HG02938 (cell line): Measurements from ENCODE around the gene ANGPTL4.
"Not testable (repeated sequence)": the region's sequence is repeated elsewhere in the genome, so short reads cannot be mapped to it uniquely, and the experiment has no call there.

Experiments
- ATAC-seq: cut with Tn5 transposase; IDR thresholded peaks from one replicate; pipeline ENCODE4 v1.9.1; 2021; ENCODE audit warnings: mild to moderate bottlenecking, moderate library complexity; ENCODE audit not compliant: unreplicated experiment

The ANGPTL4 gene

DNA sequence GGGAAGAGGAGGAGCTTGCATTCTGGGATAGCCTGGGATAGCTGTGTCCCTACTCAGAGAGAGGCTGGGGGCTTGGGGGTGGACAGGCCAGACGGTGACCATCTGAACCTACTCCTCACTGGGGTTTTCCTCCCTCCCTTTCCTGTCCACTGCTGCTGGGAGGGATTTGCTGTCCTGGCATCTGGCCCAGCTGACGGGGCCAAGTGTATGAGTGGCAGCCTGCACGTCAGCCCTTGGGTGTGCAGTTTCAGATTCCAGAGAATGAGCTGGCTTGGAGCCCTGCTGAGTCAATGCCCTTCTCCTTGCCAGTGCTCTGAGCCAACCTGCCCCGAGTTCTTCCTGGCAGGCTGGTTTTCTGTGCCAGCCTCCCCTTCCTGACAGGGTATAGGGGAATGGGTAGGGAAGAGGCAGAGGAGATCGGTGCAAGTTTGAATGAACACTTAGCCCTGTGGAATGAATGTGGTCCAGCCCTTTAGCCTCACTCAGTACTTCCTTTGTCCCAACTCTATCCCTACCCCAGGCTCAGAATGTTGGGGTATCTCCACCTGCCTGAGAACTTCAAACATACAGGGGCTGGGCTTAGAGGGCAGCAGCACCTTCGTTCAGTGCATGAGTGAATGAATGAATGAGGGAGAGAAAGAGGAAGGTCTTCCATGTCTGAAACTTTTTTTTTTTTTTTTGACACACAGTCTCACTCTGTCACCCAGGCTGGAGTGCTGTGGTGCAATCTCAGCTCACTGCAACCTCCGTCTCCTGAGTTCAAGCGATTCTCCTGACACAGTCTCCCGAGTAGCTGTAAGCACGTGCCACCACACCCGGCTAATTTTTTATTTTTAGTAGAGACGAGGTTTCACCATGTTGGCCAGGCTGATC lies 1.8 kb upstream of the ANGPTL4 start:
- no peak for ATAC-seq

DNA sequence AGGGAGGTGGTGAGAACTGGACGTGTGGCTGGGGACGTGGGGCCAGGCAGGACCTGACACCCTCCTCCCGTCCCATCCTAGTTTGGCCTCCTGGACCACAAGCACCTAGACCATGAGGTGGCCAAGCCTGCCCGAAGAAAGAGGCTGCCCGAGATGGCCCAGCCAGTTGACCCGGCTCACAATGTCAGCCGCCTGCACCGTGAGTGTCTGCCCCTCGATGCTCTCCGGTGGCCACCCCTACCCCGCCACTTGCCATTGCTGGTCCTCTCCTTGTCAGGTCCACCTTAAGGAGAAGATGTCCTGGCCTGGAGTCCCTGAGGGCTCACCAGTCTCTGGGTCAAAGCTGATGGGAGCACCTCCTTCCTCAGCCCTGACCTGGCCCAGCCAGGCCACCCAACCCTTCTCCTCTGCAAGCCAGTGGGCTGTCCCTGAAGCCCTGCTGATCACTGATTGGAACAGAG lies 2.2 kb downstream of the ANGPTL4 start:
- no peak for ATAC-seq

DNA sequence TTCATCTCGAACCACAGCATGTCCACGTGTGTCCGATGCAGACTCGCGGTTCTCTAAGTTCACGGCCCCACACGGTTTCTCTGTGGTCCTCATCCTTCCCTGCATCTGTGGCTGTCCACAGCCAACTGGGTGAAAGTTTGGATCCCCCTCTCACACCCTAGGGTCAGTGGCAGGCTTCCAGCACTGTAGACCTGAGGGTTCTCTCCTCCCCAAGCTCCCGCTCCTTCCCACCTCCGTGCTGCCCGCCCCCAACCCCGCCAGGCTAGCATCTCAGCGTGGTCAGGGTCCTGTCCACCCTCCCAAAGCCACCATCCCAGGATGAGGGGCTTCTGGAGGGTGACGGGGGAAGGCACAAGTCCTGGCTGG lies 3.0 kb downstream of the ANGPTL4 start:
- ATAC-seq = no peak

DNA sequence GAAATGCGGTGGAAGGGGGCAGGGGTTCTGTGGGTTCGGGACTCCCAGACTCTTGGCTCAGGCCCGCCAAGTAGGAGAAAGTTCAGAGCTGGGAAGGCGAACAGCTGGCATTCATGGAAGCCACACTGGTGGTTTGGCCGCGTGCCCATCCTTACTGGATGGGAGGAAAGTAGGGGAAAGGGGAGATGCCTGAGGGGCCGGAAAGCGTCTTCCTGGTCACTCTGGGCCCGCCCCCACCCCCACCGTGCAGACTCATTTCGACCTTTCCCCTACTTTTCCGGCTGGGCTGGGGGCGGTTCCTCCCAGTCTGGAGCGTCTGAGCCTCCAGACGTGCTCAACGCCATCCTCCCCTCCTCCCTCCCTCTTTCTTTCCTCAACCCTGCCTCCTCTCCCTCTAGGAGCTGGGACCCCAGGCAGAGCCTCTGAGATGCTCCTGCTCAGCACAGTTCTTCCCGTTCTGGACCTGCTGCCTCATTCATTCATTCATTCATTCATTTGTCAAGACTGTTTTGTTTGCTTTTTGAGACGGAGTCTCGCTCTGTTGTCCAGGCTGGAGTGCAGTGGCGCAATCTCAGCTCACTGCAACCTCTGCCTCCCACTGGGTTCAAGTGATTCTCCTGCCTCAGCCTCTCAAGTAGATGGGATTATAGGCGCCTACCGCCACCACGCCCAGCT lies 3.5 kb downstream of the ANGPTL4 start:
- no peak for ATAC-seq

DNA sequence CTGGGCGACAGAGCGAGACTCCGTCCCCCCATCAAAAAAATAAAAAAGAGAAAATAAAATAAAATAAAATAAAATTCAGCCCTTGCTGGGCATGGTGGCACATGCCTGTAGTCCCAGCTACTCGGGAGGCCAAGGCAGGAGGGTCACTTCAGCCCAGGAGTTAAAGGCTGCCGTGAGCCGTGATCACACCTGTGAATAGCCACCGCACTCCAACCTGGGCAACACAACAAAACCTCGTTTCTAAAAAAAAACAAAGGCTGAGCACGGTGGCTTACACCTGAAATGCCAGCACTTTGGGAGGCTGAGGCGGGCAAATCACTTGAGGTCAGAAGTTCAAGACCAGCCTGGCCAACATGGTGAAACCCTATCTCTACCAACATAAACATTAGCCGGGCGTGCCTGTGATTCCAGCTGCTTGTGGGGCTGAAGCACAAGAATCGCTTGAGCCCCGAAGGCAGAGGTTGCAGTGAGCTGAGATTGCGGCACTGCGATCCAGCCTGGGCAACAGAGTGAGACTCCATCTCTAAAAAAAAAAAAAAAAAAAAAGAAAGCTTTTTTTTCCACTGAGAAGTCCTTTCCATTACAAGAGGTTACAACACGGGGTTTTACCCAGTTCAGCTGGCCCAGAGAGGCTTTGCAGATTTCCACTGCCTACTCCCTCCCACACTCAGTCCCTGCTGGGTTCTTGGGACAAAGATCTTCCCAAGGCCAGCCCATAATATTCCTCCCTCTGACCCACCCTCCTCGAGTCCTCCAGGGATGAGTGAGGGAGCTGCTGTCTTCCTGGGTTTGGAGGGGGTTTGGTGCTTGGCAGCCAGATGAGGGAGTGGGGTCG lies 6.4 kb downstream of the ANGPTL4 start:
- ATAC-seq = no peak

DNA sequence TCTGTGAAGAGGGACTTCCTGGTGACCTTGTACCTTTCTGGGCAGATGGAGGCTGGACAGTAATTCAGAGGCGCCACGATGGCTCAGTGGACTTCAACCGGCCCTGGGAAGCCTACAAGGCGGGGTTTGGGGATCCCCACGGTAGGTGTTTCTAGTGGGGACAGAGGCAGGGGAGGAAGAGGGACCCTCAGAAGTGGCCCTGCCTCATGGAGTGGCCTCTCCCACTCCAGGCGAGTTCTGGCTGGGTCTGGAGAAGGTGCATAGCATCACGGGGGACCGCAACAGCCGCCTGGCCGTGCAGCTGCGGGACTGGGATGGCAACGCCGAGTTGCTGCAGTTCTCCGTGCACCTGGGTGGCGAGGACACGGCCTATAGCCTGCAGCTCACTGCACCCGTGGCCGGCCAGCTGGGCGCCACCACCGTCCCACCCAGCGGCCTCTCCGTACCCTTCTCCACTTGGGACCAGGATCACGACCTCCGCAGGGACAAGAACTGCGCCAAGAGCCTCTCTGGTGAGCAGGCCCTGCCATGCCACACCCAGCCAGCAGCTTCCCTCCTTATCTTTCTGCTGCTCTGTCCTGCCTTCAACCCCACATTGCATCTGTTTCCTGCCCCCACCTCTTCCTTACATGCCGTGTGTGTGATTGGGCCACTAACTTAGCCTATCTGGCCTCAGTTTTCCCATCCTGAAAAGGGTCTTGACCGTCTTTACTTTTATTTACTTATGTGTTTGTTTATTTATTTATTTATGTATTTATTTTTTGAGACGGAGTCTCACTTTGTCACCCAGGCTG lies 7.3 kb downstream of the ANGPTL4 start:
- ATAC-seq = no peak

DNA sequence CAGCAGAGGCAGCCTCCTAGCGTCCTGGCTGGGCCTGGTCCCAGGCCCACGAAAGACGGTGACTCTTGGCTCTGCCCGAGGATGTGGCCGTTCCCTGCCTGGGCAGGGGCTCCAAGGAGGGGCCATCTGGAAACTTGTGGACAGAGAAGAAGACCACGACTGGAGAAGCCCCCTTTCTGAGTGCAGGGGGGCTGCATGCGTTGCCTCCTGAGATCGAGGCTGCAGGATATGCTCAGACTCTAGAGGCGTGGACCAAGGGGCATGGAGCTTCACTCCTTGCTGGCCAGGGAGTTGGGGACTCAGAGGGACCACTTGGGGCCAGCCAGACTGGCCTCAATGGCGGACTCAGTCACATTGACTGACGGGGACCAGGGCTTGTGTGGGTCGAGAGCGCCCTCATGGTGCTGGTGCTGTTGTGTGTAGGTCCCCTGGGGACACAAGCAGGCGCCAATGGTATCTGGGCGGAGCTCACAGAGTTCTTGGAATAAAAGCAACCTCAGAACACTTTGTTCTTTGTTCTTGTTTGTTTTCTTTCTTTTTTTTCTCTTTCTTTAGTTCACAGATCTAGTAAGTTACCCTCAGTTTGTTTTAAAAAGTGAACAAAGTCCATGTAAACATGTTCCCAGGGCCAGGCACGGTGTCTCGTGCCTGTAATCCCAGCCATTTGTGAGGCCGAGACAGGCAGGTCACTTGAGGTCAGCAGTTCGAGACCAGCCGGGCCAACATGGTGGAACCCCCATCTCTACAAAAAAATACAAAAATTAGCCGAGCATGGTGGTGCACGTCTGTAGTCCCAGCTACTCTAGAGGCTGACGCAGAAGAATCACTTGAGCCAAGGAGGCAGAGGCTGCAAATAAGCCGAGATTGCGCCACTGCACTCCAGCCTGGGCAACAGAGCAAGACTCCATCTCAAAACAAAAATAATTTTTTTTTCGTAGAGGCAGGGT lies 10.2 kb downstream of the ANGPTL4 start:
- ATAC-seq = no peak

DNA sequence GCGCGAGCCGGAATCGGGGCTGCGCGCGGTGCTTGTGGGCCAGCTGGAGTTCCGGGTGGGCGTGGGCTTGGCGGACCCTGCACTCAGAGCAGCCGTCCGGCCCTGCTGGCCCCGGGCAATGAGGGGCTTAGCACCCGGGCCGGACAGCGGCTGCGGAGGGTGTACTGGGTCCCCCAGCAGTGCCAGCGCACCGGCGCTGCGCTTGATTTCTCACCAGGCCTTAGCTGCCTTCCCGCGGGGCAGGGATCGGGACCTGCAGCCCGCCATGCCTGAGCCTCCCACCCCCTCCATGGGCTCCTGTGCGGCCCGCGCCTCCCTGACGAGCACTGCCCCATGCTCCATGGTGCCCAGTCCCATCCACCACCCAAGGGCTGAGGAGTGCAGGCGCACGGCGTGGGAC lies 11.8 kb downstream of the ANGPTL4 start:
- not testable (repeated sequence) for ATAC-seq

DNA sequence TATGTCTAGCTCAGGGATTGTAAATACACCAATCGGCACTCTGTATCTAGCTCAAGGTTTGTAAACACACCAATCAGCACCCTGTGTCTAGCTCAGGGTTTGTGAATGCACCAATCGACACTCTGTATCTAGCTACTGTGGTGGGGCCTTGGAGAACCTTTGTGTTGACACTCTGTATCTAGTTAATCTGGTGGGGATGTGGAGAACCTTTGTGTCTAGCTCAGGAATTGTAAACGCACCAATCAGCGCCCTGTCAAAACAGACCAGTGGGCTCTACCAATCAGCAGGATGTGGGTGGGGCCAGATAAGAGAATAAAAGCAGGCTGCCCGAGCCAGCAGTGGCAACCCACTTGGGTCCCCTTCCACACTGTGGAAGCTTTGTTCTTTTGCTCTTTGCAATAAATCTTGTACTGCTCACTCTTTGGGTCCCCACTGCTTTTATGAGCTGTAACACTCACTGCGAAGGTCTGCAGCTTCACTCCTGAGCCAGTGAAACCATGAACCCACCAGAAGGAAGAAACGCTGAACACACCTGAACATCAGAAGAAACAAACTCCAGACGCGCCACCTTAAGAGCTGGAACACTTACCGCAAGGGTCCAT lies 12.5 kb downstream of the ANGPTL4 start:
- ATAC-seq = not testable (repeated sequence)

DNA sequence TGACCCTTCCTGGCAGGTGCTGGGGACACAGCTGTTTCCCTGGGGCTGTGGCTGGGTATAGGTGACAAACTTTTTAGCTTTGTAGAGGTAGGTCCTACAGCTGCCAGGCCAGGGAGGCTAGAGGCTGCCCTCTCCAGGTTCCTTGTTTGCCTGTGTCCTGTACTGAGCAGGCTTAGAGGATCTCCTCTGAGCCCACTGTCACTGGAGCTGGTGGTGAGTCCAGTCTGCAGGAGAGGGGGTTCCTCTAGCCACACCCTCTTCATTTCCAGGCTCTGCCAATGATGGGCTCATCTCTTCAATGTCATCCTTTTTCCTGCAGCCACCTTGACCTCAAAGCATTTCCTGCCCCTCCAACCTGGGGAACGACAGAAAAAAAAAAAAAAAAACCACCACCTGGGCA lies 13.6 kb downstream of the ANGPTL4 start:
- no peak for ATAC-seq

DNA sequence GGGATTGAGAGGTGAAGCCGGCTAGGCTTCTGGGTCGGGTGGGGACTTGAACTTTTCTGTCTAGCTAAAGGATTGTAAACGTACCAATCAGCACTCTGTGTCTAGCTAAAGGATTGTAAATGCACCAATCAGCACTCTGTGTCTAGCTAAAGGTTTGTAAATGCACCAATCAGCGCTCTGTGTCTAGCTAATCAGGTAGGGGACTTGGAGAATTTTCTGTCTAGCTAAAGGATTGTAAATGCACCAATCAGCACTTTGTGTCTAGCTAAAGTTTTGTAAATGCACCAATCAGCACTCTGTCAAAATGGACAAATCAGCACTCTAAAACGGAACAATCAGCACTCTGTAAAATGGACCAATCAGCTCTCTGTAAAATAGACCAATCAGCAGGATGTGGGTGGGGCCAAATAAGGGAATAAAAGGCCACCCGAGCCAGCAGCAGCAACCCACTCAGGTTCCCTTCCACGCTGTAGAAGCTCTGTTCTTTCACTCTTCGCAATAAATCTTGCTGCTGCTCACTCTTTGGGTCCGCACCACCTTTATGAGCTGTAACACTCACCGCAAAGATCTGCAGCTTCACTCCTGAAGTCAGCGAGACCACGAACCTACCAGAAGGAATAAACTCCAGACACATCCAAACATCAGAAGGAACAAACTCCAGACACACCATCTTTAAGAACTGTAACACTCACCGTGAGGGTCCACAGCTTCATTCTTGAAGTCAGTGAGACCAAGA lies 15.4 kb downstream of the ANGPTL4 start:
- not testable (repeated sequence) for ATAC-seq

DNA sequence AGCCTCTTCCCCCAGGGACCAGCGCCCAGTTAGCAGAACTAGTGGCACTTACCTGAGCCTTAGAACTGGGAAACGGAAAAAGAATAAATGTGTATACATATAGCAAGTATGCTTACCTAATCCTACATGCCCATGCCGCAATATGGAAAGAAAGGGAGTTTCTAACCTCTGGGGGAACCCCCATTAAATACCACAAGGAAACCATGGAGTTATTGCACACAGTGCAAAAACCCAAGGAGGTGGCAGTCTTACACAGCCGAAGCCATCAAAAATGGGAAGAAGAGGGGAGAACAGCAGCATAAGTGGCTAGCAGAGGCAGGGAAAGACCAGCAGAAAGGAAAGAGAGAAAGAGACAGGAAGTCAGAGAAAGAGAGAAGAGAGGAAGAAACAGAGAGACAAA lies 20.6 kb downstream of the ANGPTL4 start:
- not testable (repeated sequence) for ATAC-seq

DNA sequence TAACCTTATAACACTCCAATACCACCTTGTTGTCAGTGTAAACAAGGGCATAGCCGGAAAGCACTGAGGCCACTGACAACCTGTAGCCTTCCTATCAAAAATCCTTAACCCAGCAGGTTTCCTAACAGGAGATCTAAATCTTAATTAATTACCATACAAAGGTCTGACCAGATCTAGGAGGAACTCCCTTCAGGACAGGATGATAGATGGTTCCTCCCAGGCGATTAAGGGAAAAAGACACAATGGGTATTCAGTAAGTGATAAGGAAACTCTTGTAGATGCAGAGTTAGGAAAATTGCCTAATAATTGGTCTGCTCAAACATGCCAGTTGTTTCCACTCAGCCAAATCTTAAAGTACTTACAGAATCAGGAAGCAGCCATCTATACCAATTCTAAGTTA lies 21.1 kb downstream of the ANGPTL4 start:
- not testable (repeated sequence) for ATAC-seq

DNA sequence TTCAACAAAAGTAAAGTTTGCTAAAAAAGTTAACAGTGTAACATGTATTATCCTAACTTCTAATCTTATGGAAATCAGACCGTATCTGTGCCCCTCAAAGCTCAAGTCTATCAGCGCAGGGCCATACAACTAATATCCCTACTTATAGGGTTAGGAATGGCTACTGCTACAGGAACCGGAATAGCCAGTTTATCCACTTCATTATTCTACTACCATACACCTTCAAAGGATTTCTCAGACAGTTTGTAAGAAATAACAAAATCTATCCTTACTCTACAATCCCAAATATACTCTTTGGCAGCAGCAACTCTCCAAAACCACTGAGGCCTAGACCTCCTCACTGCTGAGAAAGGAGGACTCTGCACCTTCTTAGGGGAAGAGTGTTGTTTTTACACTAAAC lies 21.6 kb downstream of the ANGPTL4 start:
- not testable (repeated sequence) for ATAC-seq

DNA sequence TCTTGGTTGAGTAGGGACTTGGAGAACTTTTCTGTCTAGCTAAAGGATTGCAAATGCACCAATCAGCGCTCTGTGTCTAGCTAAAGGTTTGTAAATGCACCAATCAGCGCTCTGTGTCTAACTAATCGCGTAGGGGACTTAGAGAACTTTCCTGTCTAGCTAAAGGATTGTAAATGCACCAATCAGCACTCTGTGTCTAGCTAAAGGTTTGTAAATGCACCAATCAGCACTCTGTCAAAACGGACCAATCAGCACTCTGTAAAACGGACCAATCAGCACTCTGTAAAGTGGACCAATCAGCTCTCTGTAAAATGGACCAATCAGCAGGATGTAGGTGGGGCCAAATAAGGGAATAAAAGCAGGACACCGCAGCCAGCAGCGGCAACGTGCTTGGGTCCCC lies 22.5 kb downstream of the ANGPTL4 start:
- not testable (repeated sequence) for ATAC-seq

DNA sequence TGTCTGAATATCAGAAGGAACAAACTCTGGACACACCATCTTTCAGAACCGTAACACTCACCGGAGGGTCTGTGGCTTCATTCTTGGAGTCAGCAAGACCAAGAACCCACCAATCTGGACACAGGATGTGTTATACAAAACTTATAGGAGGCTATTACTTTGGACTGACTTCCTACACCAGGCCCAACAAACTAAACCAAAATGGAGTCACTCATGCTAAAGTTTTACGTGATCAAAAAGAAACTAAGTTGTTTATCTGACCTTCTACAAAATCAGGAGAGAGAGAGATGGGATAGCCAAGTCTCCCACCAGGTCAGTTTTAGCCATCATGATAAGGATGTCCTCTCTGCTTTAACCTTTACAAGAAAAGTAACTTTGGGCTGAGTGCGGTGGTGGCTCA lies 23.0 kb downstream of the ANGPTL4 start:
- ATAC-seq = no peak

DNA sequence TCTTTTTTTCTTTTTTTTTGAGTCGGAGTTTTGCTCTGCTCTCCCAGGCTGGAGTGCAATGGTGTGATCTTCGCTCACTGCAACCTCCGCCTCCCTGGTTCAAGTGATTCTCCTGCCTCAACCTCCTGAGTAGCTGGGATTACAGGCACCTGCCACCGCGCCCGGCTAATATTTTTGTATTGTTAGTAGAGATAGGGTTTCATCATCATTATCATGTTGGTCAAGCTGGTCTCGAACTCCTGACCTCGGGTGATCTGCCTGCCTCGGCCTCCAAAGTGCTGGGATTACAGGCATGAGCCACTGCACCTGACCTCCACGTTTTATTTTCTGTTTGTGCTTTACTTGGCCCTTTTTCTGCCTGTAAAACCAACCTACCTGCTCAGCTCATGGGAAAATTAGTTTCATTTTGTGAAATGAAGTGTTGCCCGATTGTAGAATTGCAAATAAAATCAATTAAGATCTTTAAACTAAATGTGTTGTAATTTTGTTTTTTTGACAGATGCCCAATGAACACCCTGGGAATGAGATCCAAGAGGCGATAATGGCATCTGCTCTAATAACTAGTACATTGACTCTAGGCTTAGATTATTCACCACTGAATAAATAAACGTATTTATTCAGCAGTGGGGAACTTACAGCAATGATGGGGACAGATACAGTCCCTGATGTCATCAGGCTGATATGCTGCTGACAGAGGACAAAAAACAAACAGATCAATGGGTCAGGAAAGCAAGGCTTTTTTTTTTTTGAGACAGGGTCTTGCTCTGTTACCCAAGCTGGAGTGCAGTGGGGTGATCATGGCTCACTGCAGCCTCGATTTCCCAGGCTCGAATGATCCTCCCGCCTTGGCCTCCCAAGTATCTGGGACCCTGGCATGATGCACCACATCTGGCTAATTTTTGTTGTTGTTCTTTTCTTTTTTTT lies 24.0 kb downstream of the ANGPTL4 start:
- no peak for ATAC-seq
